Measurements from ENCODE around the gene CASZ1. TPM values are rescaled to one million over a fixed set of nuclear protein-coding genes. Genes with fewer than 3 reads are reported as not detected.

The CASZ1 gene
- total and polyA plus RNA-seq, 2 experiments from 2014 or later: 6.2 to 6.7 TPM

GRCh38 chr1:10813799-10814198, 17.4 kb upstream of the CASZ1 start (continued):
- TF ChIP-seq ETS1 (IDR thresholded peaks at IDR 0.05): no peak
- no peak for TF ChIP-seq STAT1 (IDR thresholded peaks at IDR 0.05; ENCODE audit: unreplicated experiment)
- TF ChIP-seq ZNF331 (CRISPR knock-in tag; IDR thresholded peaks at IDR 0.05; ENCODE audit: low read depth): no peak

- Histone ChIP-seq H3K27ac (ENCODE audit: low read depth) (no peak overlapping the region), H3K27me3 (ENCODE audit: insufficient read depth) (no peaks in the 10 kb centered on the region), H4K20me1 (replicated peaks; ENCODE audit: insufficient read depth) (no peaks in the 10 kb centered on the region), H3K36me3 (ENCODE audit: insufficient read depth) (no peaks in the 10 kb centered on the region), H3K4me3 (no peak overlapping the region), H3F3A (replicated peaks; ENCODE audit: low read depth) (no peaks in the 10 kb centered on the region), H3K79me2 (replicated peaks; ENCODE audit: insufficient read depth) (no peaks in the 10 kb centered on the region), H3K4me1 (ENCODE audit: insufficient read depth) (peaks cover 15% of the 10 kb centered on the region), H3K9me2 (ENCODE audit: insufficient read depth) (peaks cover 1% of the 10 kb centered on the region; the same call in 1 of the 2 replicates), H3K4me2 (no peak overlapping the region), H2AFZ (no peak overlapping the region)
- H3K36me3 Mint-ChIP-seq (ENCODE audit: low read depth): no peaks in the 10 kb centered on the region
- H3K27ac Mint-ChIP-seq: no peak overlapping the region
- H3K4me3 Mint-ChIP-seq: no peak overlapping the region
- ATAC-seq (no peak), DNase-seq (ENCODE audit: low spot score) (no peak)
- no peaks in the 10 kb centered on the region; the same call in 2 of the 3 replicates for H3K9me3 Mint-ChIP-seq
- H3K27me3 Mint-ChIP-seq (ENCODE audit: insufficient read depth, low read depth, poor library complexity): peaks cover 9% of the 10 kb centered on the region
- TF ChIP-seq JUNB (IDR thresholded peaks at IDR 0.05; ENCODE audit: unreplicated experiment): no peak
- TF ChIP-seq, protein P1, sequence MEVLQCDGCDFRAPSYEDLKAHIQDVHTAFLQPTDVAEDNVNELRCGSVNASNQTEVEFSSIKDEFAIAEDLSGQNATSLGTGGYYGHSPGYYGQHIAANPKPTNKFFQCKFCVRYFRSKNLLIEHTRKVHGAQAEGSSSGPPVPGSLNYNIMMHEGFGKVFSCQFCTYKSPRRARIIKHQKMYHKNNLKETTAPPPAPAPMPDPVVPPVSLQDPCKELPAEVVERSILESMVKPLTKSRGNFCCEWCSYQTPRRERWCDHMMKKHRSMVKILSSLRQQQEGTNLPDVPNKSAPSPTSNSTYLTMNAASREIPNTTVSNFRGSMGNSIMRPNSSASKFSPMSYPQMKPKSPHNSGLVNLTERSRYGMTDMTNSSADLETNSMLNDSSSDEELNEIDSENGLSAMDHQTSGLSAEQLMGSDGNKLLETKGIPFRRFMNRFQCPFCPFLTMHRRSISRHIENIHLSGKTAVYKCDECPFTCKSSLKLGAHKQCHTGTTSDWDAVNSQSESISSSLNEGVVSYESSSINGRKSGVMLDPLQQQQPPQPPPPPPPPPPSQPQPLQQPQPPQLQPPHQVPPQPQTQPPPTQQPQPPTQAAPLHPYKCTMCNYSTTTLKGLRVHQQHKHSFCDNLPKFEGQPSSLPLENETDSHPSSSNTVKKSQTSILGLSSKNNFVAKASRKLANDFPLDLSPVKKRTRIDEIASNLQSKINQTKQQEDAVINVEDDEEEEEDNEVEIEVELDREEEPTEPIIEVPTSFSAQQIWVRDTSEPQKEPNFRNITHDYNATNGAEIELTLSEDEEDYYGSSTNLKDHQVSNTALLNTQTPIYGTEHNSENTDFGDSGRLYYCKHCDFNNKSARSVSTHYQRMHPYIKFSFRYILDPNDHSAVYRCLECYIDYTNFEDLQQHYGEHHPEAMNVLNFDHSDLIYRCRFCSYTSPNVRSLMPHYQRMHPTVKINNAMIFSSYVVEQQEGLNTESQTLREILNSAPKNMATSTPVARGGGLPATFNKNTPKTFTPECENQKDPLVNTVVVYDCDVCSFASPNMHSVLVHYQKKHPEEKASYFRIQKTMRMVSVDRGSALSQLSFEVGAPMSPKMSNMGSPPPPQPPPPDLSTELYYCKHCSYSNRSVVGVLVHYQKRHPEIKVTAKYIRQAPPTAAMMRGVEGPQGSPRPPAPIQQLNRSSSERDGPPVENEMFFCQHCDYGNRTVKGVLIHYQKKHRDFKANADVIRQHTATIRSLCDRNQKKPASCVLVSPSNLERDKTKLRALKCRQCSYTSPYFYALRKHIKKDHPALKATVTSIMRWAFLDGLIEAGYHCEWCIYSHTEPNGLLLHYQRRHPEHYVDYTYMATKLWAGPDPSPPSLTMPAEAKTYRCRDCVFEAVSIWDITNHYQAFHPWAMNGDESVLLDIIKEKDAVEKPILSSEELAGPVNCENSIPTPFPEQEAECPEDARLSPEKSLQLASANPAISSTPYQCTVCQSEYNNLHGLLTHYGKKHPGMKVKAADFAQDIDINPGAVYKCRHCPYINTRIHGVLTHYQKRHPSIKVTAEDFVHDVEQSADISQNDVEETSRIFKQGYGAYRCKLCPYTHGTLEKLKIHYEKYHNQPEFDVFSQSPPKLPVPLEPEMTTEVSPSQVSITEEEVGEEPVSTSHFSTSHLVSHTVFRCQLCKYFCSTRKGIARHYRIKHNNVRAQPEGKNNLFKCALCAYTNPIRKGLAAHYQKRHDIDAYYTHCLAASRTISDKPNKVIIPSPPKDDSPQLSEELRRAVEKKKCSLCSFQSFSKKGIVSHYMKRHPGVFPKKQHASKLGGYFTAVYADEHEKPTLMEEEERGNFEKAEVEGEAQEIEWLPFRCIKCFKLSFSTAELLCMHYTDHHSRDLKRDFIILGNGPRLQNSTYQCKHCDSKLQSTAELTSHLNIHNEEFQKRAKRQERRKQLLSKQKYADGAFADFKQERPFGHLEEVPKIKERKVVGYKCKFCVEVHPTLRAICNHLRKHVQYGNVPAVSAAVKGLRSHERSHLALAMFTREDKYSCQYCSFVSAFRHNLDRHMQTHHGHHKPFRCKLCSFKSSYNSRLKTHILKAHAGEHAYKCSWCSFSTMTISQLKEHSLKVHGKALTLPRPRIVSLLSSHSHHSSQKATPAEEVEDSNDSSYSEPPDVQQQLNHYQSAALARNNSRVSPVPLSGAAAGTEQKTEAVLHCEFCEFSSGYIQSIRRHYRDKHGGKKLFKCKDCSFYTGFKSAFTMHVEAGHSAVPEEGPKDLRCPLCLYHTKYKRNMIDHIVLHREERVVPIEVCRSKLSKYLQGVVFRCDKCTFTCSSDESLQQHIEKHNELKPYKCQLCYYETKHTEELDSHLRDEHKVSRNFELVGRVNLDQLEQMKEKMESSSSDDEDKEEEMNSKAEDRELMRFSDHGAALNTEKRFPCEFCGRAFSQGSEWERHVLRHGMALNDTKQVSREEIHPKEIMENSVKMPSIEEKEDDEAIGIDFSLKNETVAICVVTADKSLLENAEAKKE (CRISPR knock-in tag; IDR thresholded peaks at IDR 0.05): no peak
- TF ChIP-seq CREB1 (CRISPR knock-in tag; IDR thresholded peaks at IDR 0.05; ENCODE audit: low read depth): no peak
- no peak for TF ChIP-seq NANOG (IDR thresholded peaks at IDR 0.05; ENCODE audit: borderline replicate concordance)
- no peak for TF ChIP-seq REST (IDR thresholded peaks at IDR 0.05; ENCODE audit: unreplicated experiment)
- no peak for TF ChIP-seq STAT1 (IDR thresholded peaks at IDR 0.05; ENCODE audit: unreplicated experiment)
- TF ChIP-seq EZH2 (IDR thresholded peaks at IDR 0.05; ENCODE audit: low read depth, unreplicated experiment): no peak
- no peak for TF ChIP-seq POLR2AphosphoS5 (IDR thresholded peaks at IDR 0.05; ENCODE audit: low read depth)
- no peak for TF ChIP-seq ZNF114 (CRISPR knock-in tag; IDR thresholded peaks at IDR 0.05)
- TF ChIP-seq EZH2phosphoT487 (IDR thresholded peaks at IDR 0.05; ENCODE audit: unreplicated experiment): no peak
- TF ChIP-seq ETS1 (IDR thresholded peaks at IDR 0.05): no peak
- H3K4me1 Mint-ChIP-seq: peaks cover 28% of the 10 kb centered on the region
Observed at GRCh38 chr1:10812387-10812915, 16.0 kb upstream of the CASZ1 start.
